Cardiac muscle cell (in vitro differentiated cells and primary cell): ENCODE data around the gene HIP1R. TPM values are rescaled to one million over a fixed set of nuclear protein-coding genes. Genes with fewer than 3 reads are reported as not detected.

Experiments
- DNase-seq, 2 donors: peaks; one replicate each; pipeline versions ENCODE4 v3.0.0 to v3.0.0-alpha.2; 2010 to 2017; ENCODE audit warnings: low read depth in 1 of 2, low spot score in 1 of 2
- H3K27ac ChIP-seq: fragments of 200-600 bp; sonication (generic); 2 replicates; pipeline ENCODE4 v1.5.1; 2016
- H3K27me3 ChIP-seq: fragments of 200-600 bp; sonication (generic); 2 replicates; pipeline ENCODE4 v1.6.0; 2016; ENCODE audit warnings: control low read depth
- H3K36me3 ChIP-seq: fragments of 200-600 bp; sonication (generic); 2 replicates; pipeline ENCODE4 v1.5.1; 2016; ENCODE audit warnings: control low read depth
- H3K4me1 ChIP-seq: fragments of 200-600 bp; sonication (generic); 2 replicates; pipeline ENCODE4 v1.8.1; 2017; ENCODE audit warnings: low read depth, mild to moderate bottlenecking, mixed run types
- H3K4me3 ChIP-seq: fragments of 200-600 bp; sonication (generic); 2 replicates; pipeline ENCODE4 v1.5.1; 2016; ENCODE audit warnings: mild to moderate bottlenecking
- H3K9me3 ChIP-seq: fragments of 200-600 bp; sonication (generic); 2 replicates; pipeline ENCODE4 v1.5.1; 2017; ENCODE audit warnings: low read depth, mild to moderate bottlenecking, control low read depth
- polyA plus RNA-seq: library from polyadenylated mRNA; unstranded; fragments of >200 nt; fragmentation: Nextera tagmentation; extraction: Ambion mirVana; gene quantifications from 2 replicates; pipeline ENCODE4 v1.2.1, GENCODE V29; 2016
- total RNA-seq: library from RNA; depleted of rRNA; stranded (reverse); fragments of >200 nt; gene quantifications from 2 replicates; pipeline ENCODE4 v1.2.3, GENCODE V29; 2016
- TF ChIP-seq, protein P1 (sequence below): IDR thresholded peaks from 2 replicates; pipeline ENCODE4 v1.5.1; 2012; ENCODE audit warnings: low read depth, mild to moderate bottlenecking, low read length

HIP1R gene
- total and polyA plus RNA-seq, 2 experiments from 2014 or later: 18.3 to 38.4 TPM

GRCh38 chr12:122823429-122823828, 11.8 kb upstream of the HIP1R start:
- no peak overlapping the region for H3K27ac ChIP-seq
- no peak for DNase-seq
- peaks cover 19% of the 10 kb centered on the region for H3K27me3 ChIP-seq
- H3K4me1 ChIP-seq: no peaks in the 10 kb centered on the region
- H3K4me3 ChIP-seq: no peak overlapping the region
- H3K9me3 ChIP-seq: no peaks in the 10 kb centered on the region
- H3K36me3 ChIP-seq: no peaks in the 10 kb centered on the region
- TF ChIP-seq, protein P1, sequence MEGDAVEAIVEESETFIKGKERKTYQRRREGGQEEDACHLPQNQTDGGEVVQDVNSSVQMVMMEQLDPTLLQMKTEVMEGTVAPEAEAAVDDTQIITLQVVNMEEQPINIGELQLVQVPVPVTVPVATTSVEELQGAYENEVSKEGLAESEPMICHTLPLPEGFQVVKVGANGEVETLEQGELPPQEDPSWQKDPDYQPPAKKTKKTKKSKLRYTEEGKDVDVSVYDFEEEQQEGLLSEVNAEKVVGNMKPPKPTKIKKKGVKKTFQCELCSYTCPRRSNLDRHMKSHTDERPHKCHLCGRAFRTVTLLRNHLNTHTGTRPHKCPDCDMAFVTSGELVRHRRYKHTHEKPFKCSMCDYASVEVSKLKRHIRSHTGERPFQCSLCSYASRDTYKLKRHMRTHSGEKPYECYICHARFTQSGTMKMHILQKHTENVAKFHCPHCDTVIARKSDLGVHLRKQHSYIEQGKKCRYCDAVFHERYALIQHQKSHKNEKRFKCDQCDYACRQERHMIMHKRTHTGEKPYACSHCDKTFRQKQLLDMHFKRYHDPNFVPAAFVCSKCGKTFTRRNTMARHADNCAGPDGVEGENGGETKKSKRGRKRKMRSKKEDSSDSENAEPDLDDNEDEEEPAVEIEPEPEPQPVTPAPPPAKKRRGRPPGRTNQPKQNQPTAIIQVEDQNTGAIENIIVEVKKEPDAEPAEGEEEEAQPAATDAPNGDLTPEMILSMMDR: no peak

- no peak overlapping the region for H3K4me3 ChIP-seq
- TF ChIP-seq, protein P1: no peak
- H3K36me3 ChIP-seq: no peaks in the 10 kb centered on the region
- no peaks in the 10 kb centered on the region for H3K9me3 ChIP-seq
- H3K4me1 ChIP-seq: peaks cover 8% of the 10 kb centered on the region
- DNase-seq: peak in 1 of 2 donors; percentile 38
- no peak overlapping the region for H3K27ac ChIP-seq
- H3K27me3 ChIP-seq: peaks cover 19% of the 10 kb centered on the region
Observed at GRCh38 chr12:122825773-122826724, 9.2 kb upstream of the HIP1R start.

- peaks cover 8% of the 10 kb centered on the region for H3K4me1 ChIP-seq
- no peak for DNase-seq
- TF ChIP-seq, protein P1: no peak
- peaks cover 28% of the 10 kb centered on the region for H3K27me3 ChIP-seq
- no peak overlapping the region for H3K4me3 ChIP-seq
- H3K9me3 ChIP-seq: no peaks in the 10 kb centered on the region
- H3K36me3 ChIP-seq: no peaks in the 10 kb centered on the region
- no peak overlapping the region for H3K27ac ChIP-seq
Observed at GRCh38 chr12:122827258-122827657, 8.0 kb upstream of the HIP1R start.

GRCh38 chr12:122830517-122831214, 4.6 kb upstream of the HIP1R start:
- Histone ChIP-seq H3K9me3 (no peaks in the 10 kb centered on the region), H3K36me3 (no peaks in the 10 kb centered on the region), H3K27ac (no peak overlapping the region), H3K4me1 (peaks cover 8% of the 10 kb centered on the region), H3K4me3 (no peak overlapping the region), H3K27me3 (peaks cover 28% of the 10 kb centered on the region)
- peak in 1 of 2 donors; percentile 75 for DNase-seq
- TF ChIP-seq, protein P1: no peak

GRCh38 chr12:122834104-122834920, 945 bp upstream of the HIP1R start:
- peak; percentile 53 to 65 for DNase-seq
- Histone ChIP-seq H3K27me3 (peaks cover 23% of the 10 kb centered on the region), H3K27ac (peak overlapping the region; percentile 15), H3K9me3 (no peaks in the 10 kb centered on the region), H3K36me3 (no peaks in the 10 kb centered on the region), H3K4me3 (peak overlapping the region; percentile 70), H3K4me1 (peaks cover under 1% of the 10 kb centered on the region)
- TF ChIP-seq, protein P1: no peak
